GM23248 (cell line): ENCODE measurements around the gene MSGN1.

Experiments used
- EZH2 ChIP-seq: fragments of 200-600 bp; sonication (generic); IDR thresholded peaks from 2 replicates; pipeline ENCODE4 v1.6.1; 2018; ENCODE audit warnings: antibody characterized with exemption, mild to moderate bottlenecking; ENCODE audit not compliant: insufficient read depth, poor library complexity, severe bottlenecking
- EZH2phosphoT487 ChIP-seq: fragments of 200-600 bp; sonication (generic); IDR thresholded peaks from 2 replicates; pipeline ENCODE4 v1.6.1; 2018; ENCODE audit warnings: antibody characterized with exemption, moderate library complexity, mild to moderate bottlenecking, low read depth; ENCODE audit not compliant: insufficient read depth

- no peak for TF ChIP-seq EZH2
- TF ChIP-seq EZH2phosphoT487: no peak
These were observed 31.0 kb downstream of the MSGN1 start for GRCh38 chr2:17847236-17847635.
